UCSD-AML1 (cell line): ENCODE measurements around the gene KRT17.
"Not testable (repeated sequence)": the region's sequence is repeated elsewhere in the genome, so short reads cannot be mapped to it uniquely, and the experiment has no call there.

Experiments
- DNase-seq: peaks from one replicate; lab custom pipeline; 2025; ENCODE audit not compliant: unreplicated experiment; lab: John Stamatoyannopoulos, UW

The KRT17 gene

DNA sequence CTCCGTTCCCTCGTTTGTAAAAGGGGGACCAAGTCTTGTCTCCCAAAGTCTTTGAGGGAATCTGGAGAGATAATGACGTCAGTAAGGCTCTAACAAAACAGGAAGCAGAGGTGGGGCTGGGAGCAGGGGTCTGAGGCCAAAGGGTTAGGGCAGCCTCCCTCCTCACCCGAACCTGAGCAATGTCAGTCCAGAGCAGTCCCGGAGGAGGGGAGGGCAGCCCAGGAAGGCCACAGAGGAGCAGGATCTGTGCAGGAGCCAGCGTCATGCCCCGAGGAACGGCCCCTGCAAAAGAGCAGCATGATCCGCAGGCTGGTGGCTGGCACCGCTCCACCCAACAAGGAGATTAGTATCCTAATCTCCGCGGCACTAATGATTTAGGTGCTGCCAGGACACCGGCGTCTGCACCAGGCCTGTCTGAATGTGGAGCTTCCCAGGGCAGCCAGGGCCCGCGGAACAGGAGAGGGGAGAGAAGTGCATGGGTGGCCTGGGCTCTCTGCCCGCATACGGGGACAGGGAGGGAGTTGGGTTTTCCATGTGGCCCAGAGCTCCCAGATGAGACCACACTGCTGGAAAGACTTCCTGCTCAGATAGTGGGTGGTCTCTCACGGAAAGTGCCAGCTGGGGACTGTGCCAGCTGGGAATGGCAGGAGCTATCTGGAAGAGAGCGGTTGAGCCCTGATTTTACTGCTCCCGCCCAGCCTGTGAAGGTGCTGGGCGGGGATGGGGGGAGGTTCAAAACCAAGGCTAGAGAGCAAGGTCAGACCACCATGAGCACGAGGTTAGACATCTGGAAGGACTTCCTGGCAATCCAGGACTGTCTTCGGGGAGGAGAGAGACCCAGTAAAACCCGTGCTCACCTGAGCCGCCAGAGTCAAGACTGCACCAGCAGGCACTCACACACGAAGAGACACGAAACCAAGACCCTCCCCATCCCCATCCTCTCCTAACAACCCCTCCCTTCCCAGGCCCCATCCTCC lies 11.0 kb upstream of the KRT17 start:
- no peak for DNase-seq

GRCh38 chr17:41634639-41635038 lies 10.3 kb upstream of the KRT17 start:
- DNase-seq: no peak

- no peak for DNase-seq
Measured at GRCh38 chr17:41633556-41634199, 9.3 kb upstream of the KRT17 start.

DNA sequence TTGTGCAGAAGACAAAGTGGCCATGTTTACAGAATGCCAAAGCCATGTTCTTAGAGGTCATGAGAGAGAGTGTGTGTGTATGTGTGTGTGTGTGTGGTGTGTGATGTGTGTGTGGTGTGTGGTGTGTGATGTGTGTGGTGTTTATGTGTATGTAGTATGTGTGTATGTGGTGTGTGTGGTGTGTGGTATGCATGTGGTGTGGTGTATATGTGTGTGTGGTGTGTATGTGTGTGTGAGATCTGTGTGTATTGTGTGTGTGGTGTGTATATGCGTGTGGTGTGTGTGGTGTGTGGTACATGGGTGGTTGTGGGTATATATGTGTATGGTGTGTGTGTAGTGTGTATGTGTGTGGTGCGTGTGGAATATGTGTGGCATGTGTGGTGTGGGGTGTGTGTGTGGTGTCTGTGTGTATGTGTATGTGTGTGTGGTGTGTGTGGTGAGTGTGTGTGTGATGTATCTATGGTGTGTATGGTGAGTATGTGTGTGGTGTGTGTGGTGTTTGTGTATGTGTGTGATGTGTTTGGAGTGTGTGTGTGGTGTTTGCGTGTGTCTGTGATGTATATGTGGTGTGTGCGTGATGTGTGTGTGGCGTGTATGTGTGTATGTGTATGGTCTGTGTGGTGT lies 8.2 kb upstream of the KRT17 start:
- no peak for DNase-seq

- no peak for DNase-seq
Measured at GRCh38 chr17:41631898-41632285, 7.5 kb upstream of the KRT17 start.

GRCh38 chr17:41631025-41631897 lies 6.9 kb upstream of the KRT17 start:
- DNase-seq: no peak

- DNase-seq: no peak
Measured at GRCh38 chr17:41629826-41630670, 5.7 kb upstream of the KRT17 start.

DNA sequence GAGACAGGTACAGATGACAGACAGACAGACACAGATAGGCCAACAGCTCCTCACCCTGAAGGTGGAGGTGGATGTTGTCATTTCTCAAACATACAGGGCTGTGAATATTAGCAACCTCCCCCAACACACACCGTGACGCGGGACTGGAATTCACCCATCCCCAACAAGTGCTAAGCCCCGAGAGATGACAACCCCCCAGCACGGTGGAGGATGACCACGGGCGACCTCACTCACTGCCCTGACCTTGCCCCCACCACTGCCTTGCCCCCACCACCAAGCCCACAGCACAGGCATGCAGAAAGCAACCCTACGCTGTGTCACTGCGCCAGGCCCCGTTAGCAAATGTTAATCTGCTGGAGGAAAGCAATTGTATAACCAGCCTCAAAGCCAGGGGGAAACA lies 4.9 kb upstream of the KRT17 start:
- no peak for DNase-seq

- not testable (repeated sequence) for DNase-seq
Measured at GRCh38 chr17:41628621-41629255, 4.4 kb upstream of the KRT17 start.

GRCh38 chr17:41628073-41628370 lies 3.6 kb upstream of the KRT17 start:
- not testable (repeated sequence) for DNase-seq

- DNase-seq: no peak
Measured at GRCh38 chr17:41627316-41628072, 3.1 kb upstream of the KRT17 start.

DNA sequence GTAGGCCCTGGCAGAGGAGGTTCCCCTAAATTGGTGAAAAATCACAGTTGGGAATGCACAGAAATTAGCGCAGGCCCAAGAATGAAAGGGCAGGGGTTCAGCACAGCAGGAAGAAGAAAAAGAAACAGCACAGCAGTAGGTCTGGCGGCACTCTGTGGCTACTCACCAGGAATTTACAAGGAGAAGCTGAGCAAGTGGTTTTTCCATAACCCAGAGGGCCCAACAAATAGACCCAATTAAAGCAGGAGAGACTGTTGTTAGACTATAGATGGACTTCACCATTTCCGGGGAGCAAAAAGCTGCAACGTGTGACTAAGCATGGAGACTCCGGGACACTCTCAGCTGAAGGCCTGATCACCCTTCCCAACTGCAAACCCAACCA lies 2.5 kb upstream of the KRT17 start:
- not testable (repeated sequence) for DNase-seq

GRCh38 chr17:41626028-41626913 lies 1.9 kb upstream of the KRT17 start:
- not testable (repeated sequence) for DNase-seq

DNA sequence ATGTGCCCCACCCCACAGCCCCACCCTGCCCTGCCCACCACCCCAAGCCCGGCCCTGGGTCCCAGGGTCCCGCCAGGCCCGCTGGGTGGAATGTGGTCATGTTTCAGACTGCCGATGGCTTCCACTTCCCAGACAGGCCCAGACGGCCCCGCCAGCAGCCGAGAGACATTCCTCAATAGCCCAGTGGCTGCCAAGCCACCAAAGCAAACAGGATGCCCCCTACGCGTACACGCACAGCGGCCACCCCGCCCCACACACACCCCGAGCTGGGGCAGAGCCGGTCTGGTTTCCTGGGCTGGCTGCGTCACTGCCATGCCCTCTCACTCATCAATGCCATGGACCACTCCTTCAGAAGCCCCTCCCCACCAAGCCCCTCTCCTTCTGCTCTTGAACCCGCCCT lies 1.2 kb upstream of the KRT17 start:
- peak; percentile 75 for DNase-seq

DNA sequence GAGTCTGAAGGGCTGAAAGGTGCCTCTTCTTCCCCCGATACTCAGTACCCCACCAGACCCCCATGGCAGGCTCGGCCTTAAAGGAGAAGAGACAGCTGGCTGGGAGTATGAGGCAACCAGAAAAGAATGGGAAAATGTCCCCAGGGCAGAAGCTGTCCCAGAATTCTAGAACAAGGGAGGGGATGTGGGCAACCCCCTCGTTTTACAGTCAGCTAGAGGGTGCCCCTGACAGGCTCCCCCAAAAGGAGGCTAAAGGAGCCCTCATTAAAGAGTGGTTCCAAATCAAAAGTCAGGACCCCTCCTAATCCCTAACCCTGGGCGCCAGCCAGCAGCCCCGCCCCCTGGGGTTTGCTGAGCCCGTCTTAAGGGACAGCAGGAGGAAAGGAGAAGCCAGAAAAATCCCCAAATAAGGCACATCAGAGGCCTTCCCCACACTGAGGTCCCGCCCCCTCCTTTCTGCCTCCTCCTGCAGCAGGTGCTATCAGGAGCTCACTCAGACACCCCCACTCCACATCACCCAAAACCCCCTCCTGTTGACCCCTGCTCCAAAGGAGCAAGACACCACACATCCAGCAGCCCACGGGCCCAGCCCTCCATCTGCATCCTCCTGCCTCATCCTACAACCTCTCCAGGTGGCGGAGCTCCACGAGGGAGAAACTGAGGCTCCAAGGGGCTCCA lies 1.1 kb downstream of the KRT17 start:
- not testable (repeated sequence) for DNase-seq

DNA sequence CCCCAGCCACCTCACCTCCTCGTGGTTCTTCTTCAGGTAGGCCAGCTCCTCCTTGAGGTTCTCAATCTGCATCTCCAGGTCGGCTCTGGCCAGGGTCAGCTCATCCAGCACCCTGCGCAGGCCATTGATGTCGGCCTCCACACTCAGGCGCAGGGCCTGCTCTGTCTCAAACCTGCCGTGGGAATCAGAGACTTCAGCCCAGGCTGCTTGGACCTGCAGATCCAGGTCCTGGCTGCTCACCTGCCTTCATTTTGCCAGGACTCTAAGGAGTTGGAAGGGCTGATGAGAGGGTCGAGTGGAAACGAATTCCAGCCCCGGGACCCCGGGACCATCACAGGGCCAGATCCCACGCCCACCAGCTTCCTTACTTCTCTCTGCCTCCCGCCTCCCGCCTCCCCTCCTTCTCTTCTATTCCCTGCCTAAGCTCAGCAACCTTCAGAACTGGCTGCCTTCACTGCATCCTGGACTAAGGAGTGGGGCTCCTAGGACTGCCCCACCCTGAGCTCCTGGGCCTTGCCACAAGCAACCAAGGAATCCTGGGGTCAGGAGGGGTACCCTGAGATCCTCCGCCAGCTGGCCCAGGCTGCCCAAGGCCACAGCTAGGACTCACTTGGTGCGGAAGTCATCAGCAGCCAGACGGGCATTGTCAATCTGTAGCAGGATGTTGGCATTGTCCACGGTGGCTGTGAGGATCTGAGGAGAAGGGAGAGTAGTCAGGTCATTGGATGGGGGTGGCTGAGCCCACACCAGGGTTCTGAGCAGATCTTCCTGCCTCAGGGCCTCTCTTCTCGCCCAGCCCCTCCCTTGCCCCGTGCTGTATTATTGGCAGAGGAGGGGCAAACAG lies 1.8 kb downstream of the KRT17 start:
- DNase-seq: not testable (repeated sequence)

DNA sequence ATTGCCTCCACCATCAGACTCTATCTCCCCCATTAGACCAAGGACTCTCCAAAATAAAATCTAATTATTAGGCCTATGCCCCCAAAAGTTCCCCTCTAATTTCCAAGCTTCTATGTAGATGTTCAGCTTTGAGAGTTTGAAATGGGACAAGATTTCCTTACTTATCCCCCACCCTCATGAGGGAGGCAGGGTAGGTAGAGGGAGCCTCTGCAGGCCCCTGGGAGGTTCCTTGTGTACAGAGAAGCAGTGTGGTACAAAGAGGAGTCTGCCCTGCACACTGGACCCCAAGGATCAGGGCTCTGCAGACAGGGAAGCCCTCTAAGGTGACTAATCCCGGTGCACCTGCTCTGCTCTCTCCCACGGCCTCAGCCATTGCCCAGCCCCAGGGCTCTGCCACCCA lies 2.5 kb downstream of the KRT17 start:
- DNase-seq: no peak
